Bone marrow (tissue), 2 donors: ENCODE results near the gene LAD1.

ENCODE experiments used
- DNase-seq, 2 donors: peaks; one replicate each; lab custom pipeline; 2025; lab: John Stamatoyannopoulos, UW

The LAD1 gene

DNA sequence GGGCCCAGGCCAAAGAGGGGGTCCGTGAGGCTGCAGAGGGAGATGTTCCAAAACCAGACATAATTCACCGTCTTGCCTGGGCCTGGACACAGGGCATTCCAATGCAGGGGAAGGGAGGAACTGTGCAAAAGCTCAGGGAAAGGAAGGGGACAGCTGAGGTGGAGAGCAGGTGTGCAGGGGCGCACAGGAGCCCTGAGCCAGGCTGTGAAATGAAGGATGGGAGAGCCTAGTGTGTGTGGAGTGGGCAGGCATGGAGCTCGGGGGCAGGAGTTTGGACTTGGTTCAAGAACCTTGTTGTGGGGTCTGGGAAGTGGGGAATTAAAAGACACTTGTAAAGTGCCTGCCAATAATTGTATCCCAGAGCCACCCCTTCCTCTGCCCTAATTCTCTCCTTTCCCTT is 20.1 kb upstream of the LAD1 start:
- DNase-seq, result no peak

DNA sequence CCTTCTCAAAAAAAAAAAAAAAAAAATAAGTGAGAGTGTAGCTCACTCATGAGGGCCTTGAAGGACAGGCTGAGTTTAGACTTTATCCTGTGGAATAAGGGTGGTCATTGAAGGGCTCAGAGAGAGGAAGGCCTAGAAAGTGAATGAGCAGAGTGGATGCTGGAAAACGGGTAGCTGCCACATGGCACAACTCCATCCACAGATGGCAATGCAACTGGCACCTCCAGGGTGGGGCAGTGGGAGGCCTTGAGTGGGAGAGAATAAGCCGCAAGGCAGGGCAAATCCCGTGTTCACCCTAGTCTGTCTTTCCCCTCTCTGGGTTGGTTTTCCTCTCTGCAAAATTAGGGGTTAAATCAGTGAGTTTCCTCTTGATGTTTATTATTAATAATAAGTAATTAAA is 19.3 kb upstream of the LAD1 start:
- no peak for DNase-seq

GRCh38 chr1:201414051-201414738 is 15.1 kb upstream of the LAD1 start:
- DNase-seq, result no peak

DNA sequence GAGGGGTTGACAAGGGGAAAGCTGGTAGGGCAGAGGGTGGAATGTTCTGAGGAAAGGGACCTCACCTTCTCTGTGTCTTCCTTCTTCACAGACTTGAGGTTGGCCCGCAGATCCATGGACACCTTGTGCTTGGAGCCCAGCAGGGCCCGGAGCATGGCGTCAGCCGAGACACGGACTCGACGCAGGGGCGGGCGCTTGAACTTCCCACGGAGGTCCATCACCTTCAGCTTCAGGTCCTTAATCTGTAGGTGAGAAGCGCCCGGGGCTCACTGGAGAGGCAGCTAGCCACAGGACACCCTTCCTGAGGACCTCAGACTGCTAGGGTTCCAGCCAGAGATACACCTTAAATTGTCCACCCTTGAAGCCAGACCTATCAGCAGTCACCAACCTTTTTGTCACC is 12.2 kb upstream of the LAD1 start:
- DNase-seq, result no peak

DNA sequence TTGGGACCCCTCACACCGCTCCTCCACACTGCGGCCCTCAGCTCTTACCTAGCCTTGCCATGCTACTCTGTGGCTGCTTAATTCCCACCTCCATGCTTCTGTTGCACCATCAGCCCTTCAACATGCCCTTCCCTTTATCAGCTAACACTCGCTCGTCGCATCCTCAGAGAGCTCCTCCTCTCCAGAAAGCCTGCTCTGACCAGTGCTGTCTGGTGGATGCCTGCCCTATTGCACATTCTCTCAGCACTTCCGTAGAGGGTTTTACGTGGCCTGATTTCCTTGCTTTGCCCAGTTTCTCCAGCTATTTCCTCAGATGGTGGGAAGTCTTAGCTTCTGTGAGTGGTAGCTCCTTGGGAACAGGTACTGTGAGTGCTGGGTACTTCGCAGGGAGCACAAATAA is 10.3 kb upstream of the LAD1 start:
- DNase-seq, result no peak

- DNase-seq, result no peak
Observed at GRCh38 chr1:201408834-201409200, 9.7 kb upstream of the LAD1 start.

DNA sequence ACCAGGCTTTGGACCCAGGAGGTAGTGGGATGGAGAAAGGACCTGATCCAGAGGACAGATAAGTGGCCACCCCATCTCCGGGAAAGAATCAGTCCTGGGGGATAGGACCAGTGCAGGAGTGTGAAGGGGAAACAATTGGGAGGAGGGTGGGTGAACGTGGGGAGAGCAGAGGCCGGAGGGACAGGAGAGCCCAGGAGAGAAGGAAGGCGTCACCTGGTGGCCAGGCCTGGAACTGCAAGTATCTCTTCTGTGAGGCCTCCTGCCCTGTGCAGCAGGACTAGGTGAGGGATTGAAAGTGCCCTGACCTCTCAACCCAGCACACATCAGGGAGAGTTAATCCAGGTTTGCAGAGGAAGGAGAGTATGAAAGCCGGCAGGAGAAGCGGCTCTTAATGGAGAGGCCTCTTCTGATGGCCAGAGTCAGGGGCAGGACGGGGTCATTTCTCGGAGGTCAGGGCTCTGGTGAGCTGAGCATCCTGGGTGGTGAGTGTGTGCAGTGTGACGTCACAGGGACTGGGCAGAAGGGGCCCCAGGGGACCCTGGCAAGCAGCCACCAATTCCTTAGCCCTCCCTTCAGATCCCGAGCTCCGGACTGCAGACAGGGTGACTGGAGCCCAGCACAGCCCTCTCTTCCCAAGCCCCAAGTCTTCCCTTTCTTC is 9.2 kb upstream of the LAD1 start:
- peak; percentile 28 to 37 for DNase-seq

DNA sequence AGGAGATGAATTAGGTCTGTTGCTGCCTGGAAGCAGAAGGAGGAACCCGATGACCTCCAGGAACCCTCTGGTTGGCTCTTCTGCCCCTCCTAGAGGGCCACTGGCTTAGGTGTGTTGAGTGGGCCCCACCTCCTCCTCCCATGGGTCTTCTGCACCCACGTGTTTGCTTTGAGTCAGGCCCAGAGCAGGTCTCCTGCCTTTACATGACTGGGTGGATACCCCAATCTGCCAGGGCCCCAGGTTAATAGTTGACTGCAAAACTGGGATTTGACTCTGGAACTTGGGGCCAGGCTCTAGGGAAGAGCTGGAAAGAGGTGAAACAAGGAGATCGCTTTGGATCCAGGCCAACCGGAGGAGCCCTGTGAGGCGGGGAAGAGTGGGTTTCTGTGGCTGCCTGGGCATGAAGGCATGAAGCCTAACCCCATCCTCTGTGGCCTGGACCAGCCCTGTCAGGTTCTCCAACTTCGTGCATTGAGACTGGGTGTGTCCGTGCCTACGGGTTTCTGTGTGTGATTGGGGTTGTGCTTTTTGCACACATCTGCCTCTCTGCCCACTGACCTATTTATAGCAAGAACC is 7.8 kb upstream of the LAD1 start:
- no peak for DNase-seq

GRCh38 chr1:201405484-201405831 is 6.3 kb upstream of the LAD1 start:
- no peak for DNase-seq

DNA sequence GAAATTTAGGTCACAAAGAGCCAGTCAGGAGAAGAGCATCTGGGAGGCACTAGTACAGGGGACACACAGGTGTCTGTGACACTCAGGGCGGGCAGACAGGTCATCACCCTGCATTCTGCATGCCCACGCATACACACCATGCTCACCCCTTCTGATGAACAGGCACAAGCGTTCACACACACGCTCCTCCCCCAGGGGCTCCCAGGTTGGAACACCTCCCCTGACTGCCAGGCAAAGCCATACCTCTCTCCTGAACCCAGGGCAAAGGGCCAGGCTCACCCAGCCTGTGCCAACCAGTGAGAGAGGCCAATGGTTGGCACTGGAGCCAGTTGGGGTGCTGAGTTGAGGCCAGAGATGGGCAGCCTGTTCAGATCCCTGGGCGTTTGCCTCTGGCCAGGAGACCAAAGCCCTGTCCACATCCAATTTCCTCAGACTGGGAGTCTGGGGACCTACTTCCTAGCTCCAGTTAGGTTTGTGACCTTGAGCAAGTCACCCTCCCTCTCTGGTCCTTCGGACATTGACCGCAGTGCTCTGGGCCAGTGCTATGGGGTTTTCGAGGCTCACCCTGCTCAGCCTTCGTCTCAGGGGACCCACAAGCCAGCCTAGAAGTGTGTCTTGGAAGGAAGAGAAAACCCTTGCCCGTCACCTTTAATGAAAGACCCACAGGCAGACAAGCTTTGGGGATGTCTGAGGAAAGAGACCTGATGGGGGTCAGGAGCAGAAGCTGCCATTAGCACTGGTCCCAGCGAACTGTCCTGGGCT is 5.8 kb upstream of the LAD1 start:
- DNase-seq, result no peak

GRCh38 chr1:201404055-201404454 is 4.9 kb upstream of the LAD1 start:
- DNase-seq, result no peak

- no peak for DNase-seq
Observed at GRCh38 chr1:201403359-201403758, 4.2 kb upstream of the LAD1 start.

- DNase-seq, result no peak
Observed at GRCh38 chr1:201401700-201402099, 2.6 kb upstream of the LAD1 start.

GRCh38 chr1:201400852-201401230 is 1.7 kb upstream of the LAD1 start:
- no peak for DNase-seq

GRCh38 chr1:201400212-201400851 is 1.2 kb upstream of the LAD1 start:
- no peak for DNase-seq

- no peak for DNase-seq
Observed at GRCh38 chr1:201399352-201400126, 415 bp upstream of the LAD1 start.

DNA sequence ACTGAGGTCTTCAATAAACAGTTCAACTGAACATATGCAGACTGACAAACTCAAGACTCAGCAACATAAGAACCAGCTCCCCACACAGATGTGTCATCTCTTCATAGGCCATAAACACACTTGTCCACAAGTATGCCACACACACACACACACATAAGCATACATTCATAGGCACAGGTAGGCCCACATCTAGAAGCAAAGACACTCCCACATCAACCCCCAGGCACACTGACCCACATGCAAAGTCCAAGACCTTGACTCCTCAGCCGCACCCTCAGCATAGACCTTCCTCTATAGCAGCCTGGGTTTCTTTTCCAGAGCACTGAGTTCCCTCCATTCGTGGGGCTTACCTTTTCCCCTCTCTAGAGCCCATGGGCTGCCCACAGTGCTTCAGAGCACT is 1.4 kb downstream of the LAD1 start:
- DNase-seq, result no peak

DNA sequence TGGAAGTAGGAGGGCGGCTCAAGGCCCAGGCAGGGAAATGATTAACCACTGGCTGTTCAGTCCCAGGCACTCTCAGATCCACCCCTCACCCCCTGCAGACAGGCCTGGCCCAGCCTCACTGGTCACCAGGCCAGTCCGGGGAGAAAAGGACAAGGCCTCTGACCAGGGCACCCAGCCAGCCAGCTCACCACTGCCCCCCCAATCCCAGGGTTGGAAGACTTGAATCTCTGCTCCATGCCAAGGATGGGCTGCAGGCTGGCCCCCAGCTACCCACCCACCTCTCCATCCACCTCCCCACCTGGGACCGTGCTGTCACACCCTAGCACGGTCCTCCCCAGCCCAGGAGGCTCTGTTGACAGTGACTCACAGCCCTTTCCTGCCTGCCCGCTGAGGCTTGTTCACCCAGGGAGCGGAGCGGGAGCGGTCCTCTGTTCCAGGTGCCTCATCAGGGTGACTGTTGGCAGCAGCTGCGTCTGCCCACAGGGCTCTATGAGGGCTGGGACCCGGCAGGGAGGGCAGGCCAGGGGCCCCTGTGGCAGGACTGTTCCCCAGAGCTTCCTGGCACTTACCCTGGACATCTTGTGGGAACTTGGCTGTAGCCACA is 2.2 kb downstream of the LAD1 start:
- no peak for DNase-seq

GRCh38 chr1:201395936-201396335 is 3.2 kb downstream of the LAD1 start:
- DNase-seq, result no peak

- no peak for DNase-seq
Observed at GRCh38 chr1:201394591-201394990, 4.5 kb downstream of the LAD1 start.

DNA sequence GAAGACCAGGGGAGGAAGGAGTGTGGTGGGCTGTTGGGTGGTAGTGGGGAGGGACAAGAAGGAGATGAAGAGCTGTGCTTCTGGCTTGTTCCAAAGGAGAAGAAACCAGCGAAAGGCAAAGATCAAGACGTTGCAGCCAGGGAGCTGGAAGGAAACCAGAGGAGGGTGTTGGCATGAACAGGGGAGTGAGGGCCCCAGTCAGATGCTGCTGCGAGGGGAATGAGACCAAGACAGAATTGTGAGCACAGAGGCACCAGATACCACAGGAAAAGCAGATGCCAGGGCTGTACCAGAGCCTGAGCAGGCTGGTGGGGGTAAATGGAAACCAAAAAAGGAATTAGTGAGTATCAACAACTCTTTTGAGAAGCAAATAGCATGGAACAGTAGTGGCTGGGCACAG is 6.0 kb downstream of the LAD1 start:
- no peak for DNase-seq
